ENCODE data around the gene PHIP.

DNA sequence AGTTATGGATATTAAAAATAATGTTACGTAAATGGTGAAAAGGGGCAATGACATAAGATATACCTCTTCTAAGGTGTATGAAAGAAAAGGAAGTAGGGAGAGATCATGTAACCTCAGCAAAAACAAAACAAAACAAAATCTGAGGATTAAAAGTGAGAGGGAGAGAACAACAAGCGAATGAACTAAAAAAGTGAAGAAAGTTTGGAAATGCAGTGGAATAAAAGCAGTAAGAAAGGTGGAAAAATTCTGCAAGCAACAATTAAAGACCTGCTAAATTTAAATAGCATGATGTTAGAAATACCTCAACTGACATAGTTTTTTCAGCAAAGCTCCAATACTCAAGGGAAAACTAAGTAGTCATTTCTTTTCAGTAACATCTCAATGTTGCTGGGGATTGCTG lies 48.0 kb downstream of the PHIP start:
- TF ChIP-seq, protein P1, sequence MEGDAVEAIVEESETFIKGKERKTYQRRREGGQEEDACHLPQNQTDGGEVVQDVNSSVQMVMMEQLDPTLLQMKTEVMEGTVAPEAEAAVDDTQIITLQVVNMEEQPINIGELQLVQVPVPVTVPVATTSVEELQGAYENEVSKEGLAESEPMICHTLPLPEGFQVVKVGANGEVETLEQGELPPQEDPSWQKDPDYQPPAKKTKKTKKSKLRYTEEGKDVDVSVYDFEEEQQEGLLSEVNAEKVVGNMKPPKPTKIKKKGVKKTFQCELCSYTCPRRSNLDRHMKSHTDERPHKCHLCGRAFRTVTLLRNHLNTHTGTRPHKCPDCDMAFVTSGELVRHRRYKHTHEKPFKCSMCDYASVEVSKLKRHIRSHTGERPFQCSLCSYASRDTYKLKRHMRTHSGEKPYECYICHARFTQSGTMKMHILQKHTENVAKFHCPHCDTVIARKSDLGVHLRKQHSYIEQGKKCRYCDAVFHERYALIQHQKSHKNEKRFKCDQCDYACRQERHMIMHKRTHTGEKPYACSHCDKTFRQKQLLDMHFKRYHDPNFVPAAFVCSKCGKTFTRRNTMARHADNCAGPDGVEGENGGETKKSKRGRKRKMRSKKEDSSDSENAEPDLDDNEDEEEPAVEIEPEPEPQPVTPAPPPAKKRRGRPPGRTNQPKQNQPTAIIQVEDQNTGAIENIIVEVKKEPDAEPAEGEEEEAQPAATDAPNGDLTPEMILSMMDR (IDR thresholded peaks at IDR 0.05; ENCODE audit: low read length): no peak
- no peak for TF ChIP-seq EZH2 (IDR thresholded peaks at IDR 0.05; ENCODE audit: borderline replicate concordance, low read length)
